GM23248 (cell line): Measurements from ENCODE around the gene INHA.

ENCODE experiments used
- EZH2 ChIP-seq: fragments of 200-600 bp; sonication (generic); IDR thresholded peaks from 2 replicates; pipeline ENCODE4 v1.6.1; 2018; ENCODE audit warnings: antibody characterized with exemption, mild to moderate bottlenecking; ENCODE audit not compliant: insufficient read depth, poor library complexity, severe bottlenecking
- EZH2phosphoT487 ChIP-seq: fragments of 200-600 bp; sonication (generic); IDR thresholded peaks from 2 replicates; pipeline ENCODE4 v1.6.1; 2018; ENCODE audit warnings: antibody characterized with exemption, moderate library complexity, mild to moderate bottlenecking, low read depth; ENCODE audit not compliant: insufficient read depth

GRCh38 chr2:219549619-219550018 is 22.5 kb upstream of the INHA start:
- TF ChIP-seq EZH2phosphoT487 (no peak), EZH2 (no peak)
